ENCODE data around the gene FAM53B.

The FAM53B gene

DNA sequence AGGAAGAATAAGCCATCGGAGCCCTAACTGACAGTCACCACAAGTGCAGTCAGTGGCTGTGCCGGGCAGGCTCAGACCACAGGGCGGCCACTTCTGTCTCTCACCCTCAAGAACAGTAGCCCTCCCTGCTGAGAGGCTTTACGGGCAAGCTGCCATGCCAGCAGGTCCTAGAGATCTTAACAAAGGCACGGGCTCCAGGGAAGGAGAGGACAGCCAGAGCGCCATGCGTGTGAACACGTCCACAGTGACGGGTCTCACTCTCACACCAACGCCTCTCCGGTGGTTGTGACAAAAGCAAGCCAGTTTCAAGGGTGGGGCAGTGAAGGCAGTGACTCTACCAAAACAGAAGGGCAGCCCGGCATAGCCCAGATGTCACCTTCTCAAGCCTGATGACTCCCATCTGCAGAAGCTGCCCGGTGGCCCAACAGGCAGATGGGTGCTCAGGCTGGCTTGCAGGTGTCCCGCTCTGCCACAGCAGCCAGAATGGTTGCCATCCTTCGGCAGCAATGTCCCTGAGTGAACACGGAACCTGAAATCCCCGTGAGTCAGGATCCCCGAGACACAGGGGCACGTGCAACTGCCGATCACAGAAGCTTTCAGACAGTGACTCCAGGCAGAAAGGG lies 102.0 kb downstream of the FAM53B start:
- DNase-seq (ENCODE audit: low spot score): no peak
- no peak overlapping the region for H3K4me3 Mint-ChIP-seq
- H3K27ac Mint-ChIP-seq: peak overlapping the region; percentile 63
- peaks cover 33% of the 10 kb centered on the region for H3K4me1 Mint-ChIP-seq (ENCODE audit: low read depth)
- H3K27me3 Mint-ChIP-seq (ENCODE audit: low read depth): peaks cover 2% of the 10 kb centered on the region
- peaks cover 6% of the 10 kb centered on the region for H3K36me3 Mint-ChIP-seq (ENCODE audit: low read depth)
- H3K9me3 Mint-ChIP-seq: no peaks in the 10 kb centered on the region

- H3K36me3 Mint-ChIP-seq (ENCODE audit: low read depth): peaks cover 6% of the 10 kb centered on the region
- peaks cover 32% of the 10 kb centered on the region for H3K4me1 Mint-ChIP-seq (ENCODE audit: low read depth)
- peak overlapping the region; percentile 55 for H3K27ac Mint-ChIP-seq
- peak; percentile 35 for DNase-seq (ENCODE audit: low spot score)
- peaks cover 2% of the 10 kb centered on the region for H3K27me3 Mint-ChIP-seq (ENCODE audit: low read depth)
- no peaks in the 10 kb centered on the region for H3K9me3 Mint-ChIP-seq
- peak overlapping the region; percentile 17 for H3K4me3 Mint-ChIP-seq
Measured at GRCh38 chr10:124641282-124642087, 102.7 kb downstream of the FAM53B start.

DNA sequence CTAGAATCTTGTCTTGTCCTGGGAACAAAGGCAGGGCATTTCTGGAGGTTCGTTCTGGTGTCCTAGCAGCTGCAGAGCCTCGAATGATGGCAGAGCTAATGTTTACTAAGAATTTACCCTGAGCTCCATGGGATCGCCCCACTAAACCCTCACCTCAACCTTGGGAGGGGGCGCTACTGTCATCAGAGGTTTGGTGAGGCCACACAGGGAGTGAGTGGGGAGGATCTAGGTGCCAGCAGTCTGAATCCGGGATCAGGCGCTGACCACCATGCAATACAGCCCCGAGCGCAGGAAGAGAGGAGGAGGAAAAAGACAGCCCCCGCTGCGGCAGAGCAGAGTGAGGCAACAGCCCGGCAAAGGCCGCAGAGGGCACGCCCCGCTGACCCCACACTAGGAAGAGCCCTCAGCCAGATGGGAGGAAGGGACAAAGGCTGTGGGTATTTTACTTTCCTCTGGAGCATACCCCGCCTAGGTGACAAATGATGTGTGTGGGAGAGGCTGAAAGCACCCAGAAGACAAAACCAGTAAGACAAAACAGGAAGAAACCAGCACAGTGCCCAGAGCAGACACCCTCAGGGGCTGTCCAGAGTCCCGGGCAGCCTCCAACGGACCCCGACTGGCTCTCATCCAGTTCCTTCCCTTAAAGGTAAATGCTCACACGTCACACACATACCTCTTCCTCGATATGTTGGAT lies 103.5 kb downstream of the FAM53B start:
- H3K4me3 Mint-ChIP-seq: peak overlapping the region; percentile 17
- H3K9me3 Mint-ChIP-seq: no peaks in the 10 kb centered on the region
- H3K27ac Mint-ChIP-seq: peak overlapping the region; percentile 55
- peaks cover 2% of the 10 kb centered on the region for H3K27me3 Mint-ChIP-seq (ENCODE audit: low read depth)
- H3K36me3 Mint-ChIP-seq (ENCODE audit: low read depth): peaks cover 7% of the 10 kb centered on the region
- peaks cover 33% of the 10 kb centered on the region for H3K4me1 Mint-ChIP-seq (ENCODE audit: low read depth)
- DNase-seq (ENCODE audit: low spot score): no peak

- H3K4me1 Mint-ChIP-seq (ENCODE audit: low read depth): peaks cover 33% of the 10 kb centered on the region
- H3K27ac Mint-ChIP-seq: no peak overlapping the region
- H3K27me3 Mint-ChIP-seq (ENCODE audit: low read depth): peaks cover 2% of the 10 kb centered on the region
- no peaks in the 10 kb centered on the region for H3K9me3 Mint-ChIP-seq
- H3K36me3 Mint-ChIP-seq (ENCODE audit: low read depth): peaks cover 7% of the 10 kb centered on the region
- no peak for DNase-seq (ENCODE audit: low spot score)
- H3K4me3 Mint-ChIP-seq: no peak overlapping the region
Measured at GRCh38 chr10:124640056-124640455, 104.1 kb downstream of the FAM53B start.

DNA sequence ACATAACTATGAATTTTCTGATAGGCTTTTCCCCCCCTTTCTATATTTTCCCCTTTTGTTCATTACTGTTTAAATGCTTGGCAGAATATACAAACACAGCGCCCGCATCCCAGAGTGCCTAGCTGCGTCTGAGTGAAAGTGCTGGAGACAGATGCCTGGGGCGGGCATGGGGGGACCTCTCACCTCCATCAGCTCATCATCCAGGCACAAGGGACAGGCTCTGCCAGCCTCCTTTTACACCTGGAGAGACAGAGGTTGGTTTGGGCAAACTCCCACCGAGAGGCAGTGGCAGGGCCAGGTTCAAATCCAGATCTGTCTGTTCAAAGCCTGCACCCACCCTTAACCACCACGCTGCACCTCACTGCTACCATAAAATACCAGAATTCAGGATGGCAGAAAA lies 104.5 kb downstream of the FAM53B start:
- no peak overlapping the region for H3K27ac Mint-ChIP-seq
- H3K9me3 Mint-ChIP-seq: peaks cover 2% of the 10 kb centered on the region
- DNase-seq (ENCODE audit: low spot score): no peak
- H3K4me1 Mint-ChIP-seq (ENCODE audit: low read depth): peaks cover 33% of the 10 kb centered on the region
- no peak overlapping the region for H3K4me3 Mint-ChIP-seq
- peaks cover 9% of the 10 kb centered on the region for H3K36me3 Mint-ChIP-seq (ENCODE audit: low read depth)
- H3K27me3 Mint-ChIP-seq (ENCODE audit: low read depth): peaks cover 2% of the 10 kb centered on the region

DNA sequence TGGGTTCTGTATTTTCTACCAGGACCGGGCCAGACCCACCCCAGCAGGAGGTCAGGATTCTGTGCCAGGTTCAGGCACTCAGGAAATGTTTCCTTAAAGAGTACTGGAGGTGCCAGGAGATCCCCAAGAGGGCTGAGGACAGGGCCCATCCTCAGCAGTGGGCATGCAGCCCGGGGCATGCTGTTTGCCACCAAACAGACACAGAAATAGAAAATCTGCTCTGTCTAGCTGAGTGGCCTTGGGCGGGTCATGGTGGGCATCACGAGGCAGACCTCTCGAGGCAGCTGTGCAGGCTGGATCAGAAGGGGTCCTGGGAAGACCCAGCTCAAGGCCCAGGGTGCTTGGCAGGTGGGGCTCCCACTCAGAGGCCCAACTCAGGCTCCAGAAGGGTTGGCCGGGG lies 105.0 kb downstream of the FAM53B start:
- peaks cover 2% of the 10 kb centered on the region for H3K27me3 Mint-ChIP-seq (ENCODE audit: low read depth)
- no peak overlapping the region for H3K4me3 Mint-ChIP-seq
- no peak overlapping the region for H3K27ac Mint-ChIP-seq
- H3K9me3 Mint-ChIP-seq: peaks cover 7% of the 10 kb centered on the region
- no peak for DNase-seq (ENCODE audit: low spot score)
- peaks cover 13% of the 10 kb centered on the region for H3K36me3 Mint-ChIP-seq (ENCODE audit: low read depth)
- H3K4me1 Mint-ChIP-seq (ENCODE audit: low read depth): peaks cover 33% of the 10 kb centered on the region

- no peak for DNase-seq (ENCODE audit: low spot score)
- no peak overlapping the region for H3K27ac Mint-ChIP-seq
- H3K36me3 Mint-ChIP-seq (ENCODE audit: low read depth): peaks cover 20% of the 10 kb centered on the region
- H3K4me3 Mint-ChIP-seq: no peak overlapping the region
- peaks cover 4% of the 10 kb centered on the region for H3K27me3 Mint-ChIP-seq (ENCODE audit: low read depth)
- peaks cover 11% of the 10 kb centered on the region for H3K9me3 Mint-ChIP-seq
- peaks cover 33% of the 10 kb centered on the region for H3K4me1 Mint-ChIP-seq (ENCODE audit: low read depth)
Measured at GRCh38 chr10:124637746-124638145, 106.4 kb downstream of the FAM53B start.

- Mint-ChIP-seq H3K4me1 (ENCODE audit: low read depth) (peaks cover 33% of the 10 kb centered on the region), H3K36me3 (ENCODE audit: low read depth) (peaks cover 16% of the 10 kb centered on the region), H3K27ac (no peak overlapping the region), H3K9me3 (peaks cover 11% of the 10 kb centered on the region), H3K4me3 (no peak overlapping the region), H3K27me3 (ENCODE audit: low read depth) (peaks cover 4% of the 10 kb centered on the region)
- DNase-seq (ENCODE audit: low spot score): no peak
Measured at GRCh38 chr10:124637091-124637700, 107.0 kb downstream of the FAM53B start.

DNA sequence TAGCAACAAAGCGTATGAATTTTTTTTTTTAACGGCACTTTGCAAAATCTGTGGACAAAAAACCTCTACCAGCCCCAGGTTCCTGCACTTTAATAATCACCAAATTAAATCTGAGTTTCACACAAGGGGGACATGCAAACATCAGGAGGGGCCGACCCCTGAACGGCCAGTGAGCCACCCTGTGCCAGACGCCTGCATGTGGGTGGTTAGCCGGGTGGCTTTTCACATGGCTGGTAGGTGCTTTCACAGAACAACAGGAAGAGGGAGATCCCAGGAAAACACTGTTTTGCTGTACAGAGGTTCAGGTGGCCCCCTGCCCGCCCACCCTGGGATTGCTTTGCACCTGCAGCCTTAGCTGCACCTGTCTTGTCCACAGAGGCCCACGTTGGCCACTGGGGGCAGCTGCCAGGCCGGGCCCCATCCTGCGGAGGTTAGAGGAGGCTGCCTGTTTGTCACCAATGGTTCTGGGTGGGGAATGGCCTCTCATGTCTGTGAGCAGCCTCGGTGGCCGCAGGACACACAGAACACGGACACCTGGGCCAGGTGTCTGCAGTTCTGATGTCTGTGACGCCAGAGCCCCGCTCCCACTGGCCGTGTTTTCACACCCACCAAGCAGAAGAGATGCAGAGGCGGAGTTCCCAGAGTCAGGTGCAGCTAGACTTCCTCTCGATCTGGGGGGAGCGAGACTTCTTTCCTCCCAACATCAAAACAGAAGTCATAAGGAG lies 107.7 kb downstream of the FAM53B start:
- peaks cover 4% of the 10 kb centered on the region for H3K27me3 Mint-ChIP-seq (ENCODE audit: low read depth)
- H3K4me3 Mint-ChIP-seq: peak overlapping the region; percentile 29
- H3K9me3 Mint-ChIP-seq: peaks cover 11% of the 10 kb centered on the region
- peaks cover 28% of the 10 kb centered on the region for H3K4me1 Mint-ChIP-seq (ENCODE audit: low read depth)
- no peak for DNase-seq (ENCODE audit: low spot score)
- H3K27ac Mint-ChIP-seq: no peak overlapping the region
- H3K36me3 Mint-ChIP-seq (ENCODE audit: low read depth): peaks cover 16% of the 10 kb centered on the region

GRCh38 chr10:124632566-124632965 lies 111.6 kb downstream of the FAM53B start:
- H3K4me1 Mint-ChIP-seq (ENCODE audit: low read depth): peaks cover 16% of the 10 kb centered on the region
- H3K4me3 Mint-ChIP-seq: no peak overlapping the region
- peaks cover 15% of the 10 kb centered on the region for H3K36me3 Mint-ChIP-seq (ENCODE audit: low read depth)
- peaks cover 11% of the 10 kb centered on the region for H3K9me3 Mint-ChIP-seq
- H3K27me3 Mint-ChIP-seq (ENCODE audit: low read depth): peaks cover 3% of the 10 kb centered on the region
- H3K27ac Mint-ChIP-seq: no peak overlapping the region
- DNase-seq (ENCODE audit: low spot score): no peak

GRCh38 chr10:124632064-124632531 lies 112.1 kb downstream of the FAM53B start:
- Mint-ChIP-seq H3K9me3 (peaks cover 11% of the 10 kb centered on the region), H3K27ac (no peak overlapping the region), H3K36me3 (ENCODE audit: low read depth) (peaks cover 15% of the 10 kb centered on the region), H3K4me3 (no peak overlapping the region), H3K27me3 (ENCODE audit: low read depth) (peaks cover 2% of the 10 kb centered on the region), H3K4me1 (ENCODE audit: low read depth) (peaks cover 18% of the 10 kb centered on the region)
- DNase-seq (ENCODE audit: low spot score): no peak

DNA sequence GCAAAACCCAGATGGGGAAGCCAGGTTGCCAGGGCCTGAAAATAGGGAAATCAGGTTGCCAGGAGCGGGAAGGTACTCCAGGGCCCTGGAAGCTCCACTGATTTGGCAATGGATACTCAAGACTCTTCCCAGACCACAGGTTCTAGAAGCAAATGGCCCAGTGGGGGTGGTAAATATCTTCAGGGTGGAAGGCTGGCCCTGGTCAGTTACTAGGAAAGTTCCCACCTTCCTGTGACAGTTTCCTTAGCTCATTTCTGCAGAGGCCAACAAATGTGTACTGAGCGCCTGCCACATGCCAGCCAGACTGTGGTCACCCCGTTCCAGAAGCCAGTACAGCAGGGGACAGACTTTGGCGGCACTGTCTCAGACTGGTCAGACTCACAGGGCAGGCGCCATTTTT lies 113.6 kb downstream of the FAM53B start:
- H3K27ac Mint-ChIP-seq: no peak overlapping the region
- H3K36me3 Mint-ChIP-seq (ENCODE audit: low read depth): peaks cover 13% of the 10 kb centered on the region
- H3K4me1 Mint-ChIP-seq (ENCODE audit: low read depth): peaks cover 18% of the 10 kb centered on the region
- DNase-seq (ENCODE audit: low spot score): no peak
- H3K4me3 Mint-ChIP-seq: no peak overlapping the region
- peaks cover 2% of the 10 kb centered on the region for H3K27me3 Mint-ChIP-seq (ENCODE audit: low read depth)
- peaks cover 11% of the 10 kb centered on the region for H3K9me3 Mint-ChIP-seq

GRCh38 chr10:124629842-124630241 lies 114.3 kb downstream of the FAM53B start:
- Mint-ChIP-seq H3K4me3 (no peak overlapping the region), H3K27me3 (ENCODE audit: low read depth) (peaks cover 2% of the 10 kb centered on the region), H3K9me3 (peaks cover 11% of the 10 kb centered on the region), H3K36me3 (ENCODE audit: low read depth) (peaks cover 16% of the 10 kb centered on the region), H3K4me1 (ENCODE audit: low read depth) (peaks cover 18% of the 10 kb centered on the region), H3K27ac (no peak overlapping the region)
- no peak for DNase-seq (ENCODE audit: low spot score)
